ENCODE measurements around the gene ZCWPW2.
A peak's percentile ranks its signal among the peaks of the same experiment; 100 is the strongest.

ZCWPW2 gene, protein sequence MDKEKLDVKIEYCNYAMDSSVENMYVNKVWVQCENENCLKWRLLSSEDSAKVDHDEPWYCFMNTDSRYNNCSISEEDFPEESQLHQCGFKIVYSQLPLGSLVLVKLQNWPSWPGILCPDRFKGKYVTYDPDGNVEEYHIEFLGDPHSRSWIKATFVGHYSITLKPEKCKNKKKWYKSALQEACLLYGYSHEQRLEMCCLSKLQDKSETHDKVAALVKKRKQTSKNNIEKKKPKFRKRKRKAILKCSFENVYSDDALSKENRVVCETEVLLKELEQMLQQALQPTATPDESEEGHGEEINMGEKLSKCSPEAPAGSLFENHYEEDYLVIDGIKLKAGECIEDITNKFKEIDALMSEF

DNA sequence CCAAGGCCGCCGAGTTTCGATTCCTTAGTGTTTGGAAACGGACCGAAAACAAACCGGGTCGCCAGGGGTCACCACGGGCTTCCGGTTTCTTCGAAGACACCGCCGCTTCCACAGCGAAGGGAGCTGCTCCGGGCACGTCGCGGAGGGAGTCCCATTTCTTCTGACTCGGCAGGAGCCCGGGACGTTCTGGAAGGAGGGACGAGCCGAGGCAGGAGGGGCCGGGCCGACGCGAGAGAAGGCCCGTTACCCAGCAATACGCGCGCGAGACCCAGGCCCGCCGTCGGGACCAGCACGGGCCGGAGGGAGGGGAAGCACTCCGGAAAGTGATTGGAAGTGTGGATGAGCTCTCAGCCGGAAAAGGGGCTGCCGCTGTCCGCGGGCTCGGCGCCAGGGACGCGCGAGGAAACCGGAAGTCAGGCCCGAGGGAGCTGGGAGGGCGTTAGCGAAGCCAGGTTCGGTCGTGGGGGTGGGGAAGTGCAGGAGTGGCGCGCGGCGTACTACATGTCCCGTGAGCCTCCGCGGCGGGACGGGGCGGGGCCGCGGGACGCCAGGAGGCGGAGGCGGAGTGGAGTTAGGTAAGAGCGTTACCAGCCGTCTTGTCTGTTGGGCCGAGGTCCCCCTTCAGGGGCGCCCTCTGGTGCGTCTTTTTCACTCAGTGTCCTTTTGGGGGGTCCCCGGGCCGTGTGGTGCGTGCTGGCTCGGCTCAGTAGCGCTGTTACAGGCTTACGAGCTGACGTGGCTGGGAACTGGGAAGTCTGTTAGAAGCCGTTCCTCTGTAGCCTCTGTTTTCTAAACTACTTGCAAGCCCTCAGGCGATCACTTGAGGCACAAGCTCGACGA is at the start of gene ZCWPW2, which contains the start of gene AZI2:
Gene ZCWPW2 (plus strand): TSS at position 93 of the 840 bp plus-strand sequence. CDS start 64,348 bp downstream, outside the sequence.
Gene AZI2 (minus strand): TSS at position 196 of the 840 bp plus-strand sequence. CDS start 8,207 bp downstream, outside the sequence.
- peak; percentile 68 for DNase-seq (ENCODE audit: low read depth)

DNA sequence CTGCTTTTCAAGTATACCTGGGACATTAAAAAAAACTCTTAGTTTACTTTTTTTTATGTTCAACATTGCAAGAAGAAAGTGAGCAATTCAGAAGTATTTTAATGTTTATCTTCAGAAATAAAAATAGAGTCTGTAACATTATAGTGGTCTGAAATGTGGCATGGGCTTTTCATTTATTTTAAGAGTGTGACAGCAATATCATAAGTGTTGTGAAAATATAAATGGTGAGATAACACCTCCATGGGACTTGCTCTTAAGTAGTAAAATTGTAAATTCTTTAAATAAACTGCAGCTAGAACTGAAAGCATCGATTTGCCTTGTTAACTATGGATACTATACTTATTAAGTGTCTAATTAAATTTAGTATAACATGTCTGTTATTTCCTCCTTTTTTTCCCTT is 48.8 kb upstream of the ZCWPW2 start:
- DNase-seq (ENCODE audit: low read depth), result no peak

GRCh38 chr3:28300345-28300962 is 48.1 kb upstream of the ZCWPW2 start:
- DNase-seq (ENCODE audit: low read depth), result no peak

DNA sequence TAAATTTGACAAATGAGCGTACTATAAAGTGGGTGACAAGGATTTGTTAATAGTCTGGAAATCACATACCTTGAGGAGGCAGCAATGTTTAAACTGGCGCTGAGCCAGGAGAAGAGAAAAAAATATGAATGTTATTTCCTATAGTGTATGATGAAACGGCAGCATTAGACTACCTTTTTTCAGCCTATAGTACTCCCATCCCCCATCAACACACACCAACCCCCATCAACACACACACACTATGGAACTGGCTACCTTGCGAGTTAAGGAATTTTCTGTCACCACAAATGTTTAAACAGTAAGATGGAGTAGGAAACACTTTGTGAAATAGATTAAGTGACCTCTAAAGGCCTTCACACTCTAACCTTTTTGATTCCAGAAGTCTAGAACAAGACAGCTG is 46.8 kb upstream of the ZCWPW2 start:
- DNase-seq (ENCODE audit: low read depth), result no peak

DNA sequence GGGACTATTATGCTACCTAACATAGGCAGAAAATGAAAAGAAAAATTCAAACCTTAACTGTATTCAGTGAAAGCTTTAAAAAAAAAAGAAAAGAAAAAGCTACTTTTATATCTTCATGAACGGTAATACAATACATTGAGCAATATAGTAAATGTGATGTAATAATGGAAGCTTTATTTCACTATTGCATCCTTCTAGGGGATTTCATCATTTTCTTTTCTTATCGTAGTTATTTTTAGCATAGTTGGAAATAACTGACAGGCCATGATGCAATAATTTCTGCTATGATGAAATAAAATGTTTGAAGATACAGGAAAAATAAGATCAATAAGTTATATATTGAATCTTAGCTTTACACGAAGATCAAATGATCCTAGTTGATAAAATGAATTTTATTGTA is 40.3 kb upstream of the ZCWPW2 start:
- no peak for DNase-seq (ENCODE audit: low read depth)

- DNase-seq (ENCODE audit: low read depth), result no peak
Observed at GRCh38 chr3:28315711-28316110, 32.8 kb upstream of the ZCWPW2 start.

GRCh38 chr3:28316226-28316625 is 32.3 kb upstream of the ZCWPW2 start:
- DNase-seq (ENCODE audit: low read depth), result no peak

- no peak for DNase-seq (ENCODE audit: low read depth)
Observed at GRCh38 chr3:28317438-28318022, 31.0 kb upstream of the ZCWPW2 start.

GRCh38 chr3:28320981-28321380 is 27.5 kb upstream of the ZCWPW2 start:
- no peak for DNase-seq (ENCODE audit: low read depth)

DNA sequence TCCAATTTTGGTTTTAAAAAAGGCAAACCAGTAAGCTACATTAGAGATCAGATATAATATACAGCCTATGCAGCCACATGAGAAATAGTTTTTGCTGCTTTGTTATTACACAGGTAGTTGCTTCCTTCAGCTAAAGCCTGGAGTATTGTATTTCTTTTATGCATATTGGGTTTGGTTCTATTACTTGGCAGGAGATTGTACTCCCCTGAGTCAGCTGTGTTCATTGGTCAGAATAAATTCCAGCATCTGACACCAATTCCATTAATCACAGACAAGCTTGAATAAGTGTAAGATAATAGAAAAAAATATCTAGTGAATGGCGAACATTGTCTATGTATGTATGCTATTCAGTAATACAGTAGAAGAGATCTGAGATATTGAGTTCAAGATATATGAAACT is 26.1 kb upstream of the ZCWPW2 start:
- DNase-seq (ENCODE audit: low read depth), result no peak

GRCh38 chr3:28326458-28326926 is 22.0 kb upstream of the ZCWPW2 start:
- DNase-seq (ENCODE audit: low read depth), result no peak

DNA sequence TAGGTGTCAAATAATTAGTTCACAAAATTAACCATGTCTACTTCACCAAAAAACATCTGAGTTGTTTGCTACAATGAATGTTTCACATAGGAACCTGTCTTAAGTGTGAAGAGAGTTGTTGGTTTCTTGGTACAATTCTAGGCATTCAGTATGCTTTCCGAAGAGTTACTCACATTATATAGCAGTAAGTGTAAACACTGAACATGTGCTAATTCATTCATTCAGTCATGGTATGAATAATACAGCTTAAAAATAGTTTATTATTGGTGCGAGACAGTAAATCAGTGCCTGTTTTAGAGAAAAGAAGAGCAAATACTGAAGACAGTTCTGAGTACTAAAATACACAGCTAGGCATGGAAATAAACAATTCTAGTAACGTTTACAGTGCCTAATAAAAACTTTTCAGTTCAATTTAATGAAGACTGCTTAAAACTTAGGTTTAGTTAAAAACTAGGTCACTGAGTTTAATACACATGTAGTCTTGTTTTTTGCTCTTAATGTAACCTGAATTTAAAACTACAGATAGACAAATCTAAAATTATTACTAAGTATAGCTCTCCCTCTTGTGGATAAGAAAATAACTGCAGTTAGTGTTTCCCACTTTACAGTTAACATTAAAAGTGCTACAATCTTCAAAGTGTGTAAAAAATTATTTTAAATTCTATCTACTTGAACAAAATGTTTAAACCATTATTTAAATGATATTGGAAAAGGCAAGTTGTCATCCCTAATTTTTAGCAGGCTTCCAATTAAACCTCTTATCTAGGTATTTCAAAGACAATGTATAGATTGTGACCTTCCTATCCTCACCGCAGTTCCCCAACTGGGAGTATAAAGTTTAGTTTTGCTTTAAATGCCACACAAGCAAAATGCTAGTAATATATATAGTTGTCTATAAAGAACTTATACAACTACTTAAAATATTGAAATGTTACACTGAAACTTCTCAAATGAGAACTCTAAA is 20.1 kb upstream of the ZCWPW2 start:
- no peak for DNase-seq (ENCODE audit: low read depth)

DNA sequence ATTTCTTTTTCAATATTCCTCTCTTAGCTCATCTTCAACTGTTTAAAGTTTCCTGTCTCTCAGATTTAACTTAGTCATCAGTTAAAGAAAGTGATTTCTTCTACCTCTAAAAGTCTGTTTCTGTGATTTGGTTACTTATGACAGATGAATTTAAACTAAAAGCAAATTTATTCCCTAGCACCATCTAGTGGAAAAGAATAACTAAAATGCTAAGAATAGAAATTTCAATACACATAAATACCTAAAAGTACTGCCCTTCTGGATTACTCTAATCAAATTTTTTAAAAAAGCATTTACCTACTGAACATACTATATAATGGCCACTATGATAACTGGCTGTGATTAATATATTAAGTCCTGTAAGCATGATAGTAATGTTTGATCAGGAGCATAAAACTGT is 14.0 kb upstream of the ZCWPW2 start:
- no peak for DNase-seq (ENCODE audit: low read depth)

- no peak for DNase-seq (ENCODE audit: low read depth)
Observed at GRCh38 chr3:28335246-28335645, 13.3 kb upstream of the ZCWPW2 start.

DNA sequence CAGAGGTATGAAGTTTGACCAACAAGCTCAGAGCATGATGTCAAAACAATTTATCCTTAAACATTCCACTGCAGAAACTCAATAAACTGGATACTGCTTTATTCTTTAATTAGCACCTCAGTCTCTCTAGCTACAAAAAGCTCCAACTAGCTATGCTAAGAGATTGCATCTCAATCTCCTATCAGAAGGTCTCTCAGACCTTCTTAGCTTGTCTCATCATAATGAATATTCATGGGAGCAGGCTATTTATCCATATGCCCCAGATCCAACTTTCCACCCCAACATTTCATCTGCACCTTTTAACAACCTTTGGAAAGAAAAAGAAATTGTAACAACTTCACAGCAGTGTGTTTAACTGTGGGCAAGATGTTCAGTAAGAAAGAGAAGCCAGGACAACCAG is 11.3 kb upstream of the ZCWPW2 start:
- DNase-seq (ENCODE audit: low read depth), result no peak

GRCh38 chr3:28343144-28343543 is 5.4 kb upstream of the ZCWPW2 start:
- DNase-seq (ENCODE audit: low read depth), result no peak

GRCh38 chr3:28345690-28346089 is 2.8 kb upstream of the ZCWPW2 start:
- DNase-seq (ENCODE audit: low read depth), result no peak

- peak; percentile 62 for DNase-seq (ENCODE audit: low read depth)
Observed at GRCh38 chr3:28347374-28348264, 902 bp upstream of the ZCWPW2 start.

DNA sequence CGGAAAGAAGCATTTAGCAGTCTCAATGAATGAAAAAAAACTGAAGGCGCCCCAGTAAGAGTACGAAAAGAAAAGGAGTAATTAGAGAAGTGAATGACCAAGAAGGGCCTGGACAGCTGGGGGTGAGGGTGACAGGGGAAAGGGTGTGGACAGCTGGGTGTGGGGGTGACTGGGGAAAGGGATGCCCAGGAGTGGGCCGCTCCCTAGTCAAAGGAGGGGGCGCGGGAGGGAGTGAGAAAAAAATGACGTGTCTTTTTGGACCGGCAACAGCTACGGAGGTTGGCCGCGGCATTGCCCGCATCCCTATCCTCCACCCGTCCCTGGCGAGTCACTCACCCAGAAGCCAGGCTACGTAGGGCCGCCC is 274 bp upstream of the ZCWPW2 start:
- DNase-seq (ENCODE audit: low read depth), result peak; percentile 79

GRCh38 chr3:28349469-28350000 is 1.0 kb downstream of the ZCWPW2 start:
- no peak for DNase-seq (ENCODE audit: low read depth)

Measured in GM04503 (cell line).